ENCODE data around the gene SIKE1.

DNA sequence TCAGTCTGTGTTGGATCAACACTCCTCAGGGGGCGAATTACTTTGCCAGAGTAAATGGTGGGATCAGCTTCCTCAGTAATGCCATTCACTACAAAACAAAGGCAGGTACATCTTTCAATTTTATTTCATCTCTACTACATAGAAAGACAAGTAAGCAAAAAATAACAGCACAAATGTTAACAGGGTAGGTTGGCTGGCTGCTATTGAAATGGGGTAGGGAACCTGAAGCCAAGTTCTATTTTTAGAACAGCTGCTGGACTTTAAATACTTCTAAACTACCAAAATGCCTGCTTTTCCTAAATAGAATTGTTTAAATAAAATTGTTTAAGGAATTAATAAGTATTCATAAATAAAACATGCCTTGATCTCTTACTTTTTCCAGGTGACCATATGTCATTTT lies 56.6 kb downstream of the SIKE1 start:
- TF ChIP-seq, protein P1, sequence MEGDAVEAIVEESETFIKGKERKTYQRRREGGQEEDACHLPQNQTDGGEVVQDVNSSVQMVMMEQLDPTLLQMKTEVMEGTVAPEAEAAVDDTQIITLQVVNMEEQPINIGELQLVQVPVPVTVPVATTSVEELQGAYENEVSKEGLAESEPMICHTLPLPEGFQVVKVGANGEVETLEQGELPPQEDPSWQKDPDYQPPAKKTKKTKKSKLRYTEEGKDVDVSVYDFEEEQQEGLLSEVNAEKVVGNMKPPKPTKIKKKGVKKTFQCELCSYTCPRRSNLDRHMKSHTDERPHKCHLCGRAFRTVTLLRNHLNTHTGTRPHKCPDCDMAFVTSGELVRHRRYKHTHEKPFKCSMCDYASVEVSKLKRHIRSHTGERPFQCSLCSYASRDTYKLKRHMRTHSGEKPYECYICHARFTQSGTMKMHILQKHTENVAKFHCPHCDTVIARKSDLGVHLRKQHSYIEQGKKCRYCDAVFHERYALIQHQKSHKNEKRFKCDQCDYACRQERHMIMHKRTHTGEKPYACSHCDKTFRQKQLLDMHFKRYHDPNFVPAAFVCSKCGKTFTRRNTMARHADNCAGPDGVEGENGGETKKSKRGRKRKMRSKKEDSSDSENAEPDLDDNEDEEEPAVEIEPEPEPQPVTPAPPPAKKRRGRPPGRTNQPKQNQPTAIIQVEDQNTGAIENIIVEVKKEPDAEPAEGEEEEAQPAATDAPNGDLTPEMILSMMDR (IDR thresholded peaks at IDR 0.05) = no peak
- no peak for TF ChIP-seq ZFX (IDR thresholded peaks at IDR 0.05; ENCODE audit: borderline replicate concordance)

All from 22Rv1 (cell line).